Dendritic cell treated with granulocyte-macrophage colony-stimulating factor and Interleukin-4, amounts not matched to agents 40 ng/mL and 50 ng/mL, for 4 days (primary cell): Measurements from ENCODE around the gene LRCOL1.

Source experiments
- H3K27ac Mint-ChIP-seq: one replicate; pipeline ENCODE4 v1.8.0; 2022; ENCODE audit warnings: mild to moderate bottlenecking, mixed read lengths
- H3K27me3 Mint-ChIP-seq: one replicate; pipeline ENCODE4 v1.8.0; 2022; ENCODE audit warnings: mild to moderate bottlenecking, mixed read lengths
- H3K36me3 Mint-ChIP-seq: one replicate; pipeline ENCODE4 v1.8.0; 2022; ENCODE audit warnings: low read depth, mixed read lengths
- H3K4me1 Mint-ChIP-seq: one replicate; pipeline ENCODE4 v1.8.0; 2022; ENCODE audit warnings: low read depth, mixed read lengths
- H3K4me3 Mint-ChIP-seq: one replicate; pipeline ENCODE4 v1.8.0; 2022; ENCODE audit warnings: mild to moderate bottlenecking, moderate library complexity, mixed read lengths
- H3K9me3 Mint-ChIP-seq: one replicate; pipeline ENCODE4 v1.8.0; 2022; ENCODE audit warnings: mixed read lengths
- intact Hi-C: fragments of 100-400 bp; cut with micrococcal nuclease; formaldehyde crosslinking; loops from one replicate; pipeline ENCODE4 v1.15.0; 2022

The LRCOL1 gene

DNA sequence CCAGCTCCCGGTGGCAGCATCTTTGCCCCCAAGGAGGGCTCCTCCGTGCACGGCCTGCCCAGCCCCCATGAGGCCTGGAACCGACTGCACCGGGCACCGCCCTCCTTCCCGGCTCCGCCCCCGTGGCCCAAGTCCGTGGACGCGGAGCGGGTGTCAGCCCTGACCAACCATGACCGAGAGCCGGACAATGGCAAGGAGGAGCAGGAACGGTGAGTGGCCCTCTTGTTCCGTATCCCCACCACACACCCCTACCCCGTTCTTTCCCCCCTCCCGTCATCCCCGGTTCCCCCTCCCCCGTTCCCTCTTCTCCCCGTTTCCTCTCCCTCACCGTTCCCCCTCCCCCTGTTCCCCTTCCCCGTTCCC, 28.3 kb downstream of the LRCOL1 start:
- no peaks in the 10 kb centered on the region for H3K9me3 Mint-ChIP-seq
- peaks cover 3% of the 10 kb centered on the region for H3K27me3 Mint-ChIP-seq
- no peaks in the 10 kb centered on the region for H3K4me1 Mint-ChIP-seq
- no peak overlapping the region for H3K27ac Mint-ChIP-seq
- H3K36me3 Mint-ChIP-seq = peaks cover 77% of the 10 kb centered on the region
- no peak overlapping the region for H3K4me3 Mint-ChIP-seq
- intact Hi-C loops = no loop called here

DNA sequence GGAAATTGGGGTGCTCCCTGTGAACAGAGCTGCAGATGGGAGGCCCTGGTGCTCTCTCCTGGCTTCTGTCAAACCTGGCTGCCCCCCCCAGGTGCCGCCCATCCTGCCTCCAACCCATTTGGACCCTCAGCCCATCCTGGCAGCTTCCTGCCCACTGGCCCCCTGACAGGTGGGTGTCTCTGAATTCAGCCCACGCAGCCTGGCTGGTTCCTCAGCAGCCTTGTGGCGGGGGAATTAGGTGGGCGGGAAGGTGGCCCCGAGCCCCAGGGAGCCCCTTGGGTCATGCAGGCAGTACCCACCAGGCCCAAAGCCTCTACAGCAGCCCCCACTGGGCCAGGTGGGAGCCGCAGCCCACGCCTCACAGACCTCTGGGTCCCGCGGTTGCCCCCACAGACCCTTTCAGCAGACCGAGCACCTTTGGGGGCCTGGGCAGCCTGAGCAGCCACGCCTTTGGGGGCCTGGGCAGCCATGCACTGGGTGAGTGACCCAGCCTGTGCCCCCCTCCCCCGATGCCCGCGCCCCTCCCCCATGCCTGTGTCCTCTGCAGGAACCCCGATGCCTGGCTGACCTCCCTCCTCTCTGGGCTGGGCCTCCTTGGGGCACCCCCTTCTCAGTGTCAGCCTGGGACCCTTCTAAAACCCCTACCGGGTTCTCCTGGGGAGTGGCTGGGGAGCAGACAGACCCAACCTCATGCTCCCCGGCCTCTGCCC, 28.9 kb downstream of the LRCOL1 start:
- Mint-ChIP-seq H3K27me3 (peaks cover under 1% of the 10 kb centered on the region), H3K9me3 (no peaks in the 10 kb centered on the region), H3K27ac (no peak overlapping the region), H3K4me3 (no peak overlapping the region), H3K36me3 (peaks cover 82% of the 10 kb centered on the region), H3K4me1 (no peaks in the 10 kb centered on the region)
- intact Hi-C loops = no loop called here

GRCh38 chr12:132580701-132581292, 29.6 kb downstream of the LRCOL1 start:
- Mint-ChIP-seq H3K27me3 (no peaks in the 10 kb centered on the region), H3K4me1 (no peaks in the 10 kb centered on the region), H3K27ac (no peak overlapping the region), H3K9me3 (no peaks in the 10 kb centered on the region), H3K4me3 (no peak overlapping the region), H3K36me3 (peaks cover 89% of the 10 kb centered on the region)
- intact Hi-C loops = no loop called here

DNA sequence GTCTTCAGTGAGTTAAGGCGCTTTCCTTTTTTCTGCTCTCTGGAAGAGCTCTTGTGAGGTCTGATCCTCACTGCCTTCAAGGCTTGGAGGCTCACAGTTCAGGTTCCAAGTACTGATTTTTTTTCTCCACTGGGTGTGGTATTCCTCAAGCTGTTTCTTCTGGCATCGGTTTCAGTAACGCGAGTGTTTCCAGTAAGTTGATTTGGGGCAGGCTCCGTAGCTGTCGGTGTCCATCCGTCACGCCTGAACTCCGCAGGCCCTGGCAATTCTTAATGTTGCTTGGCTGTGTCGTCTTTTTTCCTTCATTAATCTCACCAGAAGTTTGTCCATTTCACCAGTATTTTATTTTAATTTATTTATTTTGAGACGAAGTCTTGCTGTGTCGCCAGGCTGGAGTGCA, 30.6 kb downstream of the LRCOL1 start:
- Mint-ChIP-seq H3K27ac (no peak overlapping the region), H3K4me1 (no peaks in the 10 kb centered on the region), H3K36me3 (peaks cover 96% of the 10 kb centered on the region), H3K27me3 (no peaks in the 10 kb centered on the region), H3K9me3 (no peaks in the 10 kb centered on the region), H3K4me3 (no peak overlapping the region)
- intact Hi-C loops = no loop called here

GRCh38 chr12:132578826-132579225, 31.6 kb downstream of the LRCOL1 start:
- Mint-ChIP-seq H3K27ac (no peak overlapping the region), H3K27me3 (no peaks in the 10 kb centered on the region), H3K4me3 (no peak overlapping the region), H3K9me3 (no peaks in the 10 kb centered on the region), H3K4me1 (no peaks in the 10 kb centered on the region), H3K36me3 (peaks cover 96% of the 10 kb centered on the region)
- intact Hi-C loops = no loop called here

- H3K4me3 Mint-ChIP-seq = no peak overlapping the region
- intact Hi-C loops = no loop called here
- no peaks in the 10 kb centered on the region for H3K9me3 Mint-ChIP-seq
- H3K27ac Mint-ChIP-seq = no peak overlapping the region
- no peaks in the 10 kb centered on the region for H3K27me3 Mint-ChIP-seq
- H3K36me3 Mint-ChIP-seq = peaks cover 98% of the 10 kb centered on the region
- no peaks in the 10 kb centered on the region for H3K4me1 Mint-ChIP-seq
Measured at GRCh38 chr12:132578118-132578517, 32.3 kb downstream of the LRCOL1 start.

GRCh38 chr12:132577191-132577920, 33.0 kb downstream of the LRCOL1 start:
- Mint-ChIP-seq H3K9me3 (no peaks in the 10 kb centered on the region), H3K4me3 (no peak overlapping the region), H3K27ac (no peak overlapping the region), H3K4me1 (no peaks in the 10 kb centered on the region), H3K36me3 (peaks cover 100% of the 10 kb centered on the region), H3K27me3 (no peaks in the 10 kb centered on the region)
- intact Hi-C loops = no loop called here

DNA sequence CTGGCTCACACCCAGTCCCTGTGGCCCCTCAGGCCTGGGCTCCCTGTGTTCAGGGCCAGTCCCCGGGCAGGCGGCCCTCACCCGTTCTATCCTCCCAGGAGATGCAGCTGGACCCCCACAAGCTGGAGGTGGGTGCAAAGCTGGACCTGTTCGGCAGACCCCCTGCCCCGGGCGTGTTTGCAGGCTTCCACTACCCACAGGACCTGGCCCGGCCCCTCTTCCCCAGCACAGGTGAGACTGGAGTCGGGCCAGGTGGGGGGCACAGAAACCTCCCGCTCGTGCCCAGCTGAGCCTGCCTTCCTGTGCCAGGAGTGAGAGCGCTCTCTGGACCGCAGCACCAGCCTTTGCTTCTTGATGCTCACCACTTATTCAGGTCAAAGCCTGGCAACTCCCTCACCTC, 33.7 kb downstream of the LRCOL1 start:
- intact Hi-C loops = no loop called here
- Mint-ChIP-seq H3K4me1 (no peaks in the 10 kb centered on the region), H3K27ac (no peak overlapping the region), H3K4me3 (no peak overlapping the region), H3K9me3 (no peaks in the 10 kb centered on the region), H3K27me3 (no peaks in the 10 kb centered on the region), H3K36me3 (peaks cover 100% of the 10 kb centered on the region)

DNA sequence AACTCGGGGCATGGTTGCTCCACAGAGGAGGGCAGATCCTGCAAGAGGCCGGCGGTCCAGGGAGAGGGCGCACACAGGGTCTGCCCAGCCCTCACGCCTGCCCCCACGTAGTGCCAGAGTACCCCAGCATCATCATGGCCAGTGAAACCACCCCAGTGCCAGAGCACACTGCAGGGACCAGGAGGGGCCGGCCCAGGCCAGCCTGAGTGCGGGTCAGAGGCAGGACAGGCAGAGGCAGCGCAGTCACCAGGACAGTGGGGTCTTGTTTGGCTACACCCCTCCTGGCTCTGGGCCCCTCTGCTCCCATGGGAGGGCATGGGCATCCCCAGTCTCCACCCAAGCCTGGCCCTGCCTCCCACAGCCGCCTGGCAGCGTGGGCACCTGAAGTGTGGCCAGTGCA, 34.7 kb downstream of the LRCOL1 start:
- no peak overlapping the region for H3K27ac Mint-ChIP-seq
- intact Hi-C loops = no loop called here
- H3K27me3 Mint-ChIP-seq = no peaks in the 10 kb centered on the region
- H3K36me3 Mint-ChIP-seq = peaks cover 100% of the 10 kb centered on the region
- H3K9me3 Mint-ChIP-seq = no peaks in the 10 kb centered on the region
- H3K4me3 Mint-ChIP-seq = no peak overlapping the region
- H3K4me1 Mint-ChIP-seq = no peaks in the 10 kb centered on the region

DNA sequence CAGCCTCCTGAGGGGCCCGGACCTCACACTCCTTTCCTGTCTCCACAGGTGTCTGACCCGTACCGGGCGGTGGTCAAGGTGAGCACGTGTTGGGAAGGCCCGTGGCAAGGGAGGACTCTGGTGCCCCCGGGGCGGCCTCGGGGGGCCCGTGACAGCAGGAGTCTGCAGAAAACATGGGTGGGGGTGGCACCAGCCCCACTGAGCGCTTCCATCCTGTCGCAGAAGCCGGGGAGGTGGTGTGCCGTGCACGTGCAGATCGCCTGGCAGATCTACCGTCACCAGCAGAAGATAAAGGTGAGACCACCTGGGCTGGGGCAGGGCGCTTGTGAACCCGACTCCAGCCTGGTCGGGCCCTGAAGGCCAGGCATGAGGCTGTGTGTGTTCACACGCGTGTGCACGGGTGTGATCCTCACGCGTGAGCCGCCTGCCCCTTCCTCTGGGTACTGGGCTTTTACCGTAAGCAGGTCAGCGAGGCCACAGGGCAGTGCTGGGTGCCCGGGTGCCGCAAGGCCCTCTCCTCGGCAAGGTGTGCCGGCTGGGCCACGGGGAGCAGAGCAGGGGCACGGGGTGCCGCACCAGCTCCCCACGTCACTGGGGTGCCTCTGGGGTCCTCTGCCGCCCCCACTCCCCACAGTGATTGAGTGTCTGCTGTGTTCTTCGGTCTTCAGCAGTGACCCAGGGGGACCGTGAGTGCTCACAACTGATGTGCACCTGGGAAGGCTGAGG, 35.9 kb downstream of the LRCOL1 start:
- H3K9me3 Mint-ChIP-seq = no peaks in the 10 kb centered on the region
- no peak overlapping the region for H3K4me3 Mint-ChIP-seq
- H3K4me1 Mint-ChIP-seq = no peaks in the 10 kb centered on the region
- H3K27me3 Mint-ChIP-seq = no peaks in the 10 kb centered on the region
- H3K27ac Mint-ChIP-seq = no peak overlapping the region
- peaks cover 98% of the 10 kb centered on the region for H3K36me3 Mint-ChIP-seq
- intact Hi-C loops = no loop called here

DNA sequence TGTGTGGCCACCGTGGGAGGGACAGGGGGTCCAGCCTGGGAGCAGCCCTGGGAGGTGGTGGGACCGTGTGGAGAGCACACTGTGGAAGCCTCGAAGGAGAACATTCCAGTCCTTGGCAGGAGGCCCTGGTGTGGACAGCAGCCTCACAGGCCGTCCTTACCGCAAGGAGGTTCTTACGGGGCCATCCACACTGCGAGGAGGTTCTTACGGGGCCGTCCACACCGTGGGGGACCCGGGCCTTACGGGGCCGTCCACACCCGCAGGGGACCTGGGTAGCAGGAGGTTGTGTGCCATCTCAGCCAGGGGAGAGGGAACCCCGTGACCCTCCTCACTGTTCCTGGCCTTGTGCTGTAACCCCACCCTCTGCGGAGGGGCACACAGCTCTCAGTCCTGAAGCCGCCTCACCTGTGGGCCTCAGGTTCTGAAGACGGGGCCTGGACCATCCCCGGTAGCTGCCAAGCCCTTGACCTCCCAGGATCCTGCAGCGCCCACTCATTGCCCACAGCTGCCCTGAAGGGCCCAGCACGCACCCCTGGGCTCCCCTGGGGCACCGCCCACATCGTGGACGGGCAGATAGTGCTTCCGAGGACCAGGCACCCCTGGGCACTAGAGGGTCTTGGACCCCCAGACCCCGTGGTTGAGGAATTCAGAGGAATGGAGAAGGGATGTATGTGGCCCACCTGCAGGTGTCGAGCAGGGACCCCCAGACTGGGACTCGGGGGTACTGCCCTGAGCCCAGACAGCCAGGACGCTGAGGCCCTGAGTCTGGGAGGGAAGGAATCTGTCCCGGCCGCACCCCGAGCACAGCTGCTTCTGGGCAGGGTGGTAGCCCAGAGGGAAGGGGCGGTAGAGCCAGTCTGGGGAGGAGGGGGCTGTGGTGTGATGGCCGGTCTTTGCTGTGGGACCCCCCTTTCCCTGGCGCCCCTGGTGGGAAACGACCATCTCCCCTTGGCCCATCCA, 37.3 kb downstream of the LRCOL1 start:
- Mint-ChIP-seq H3K36me3 (peaks cover 98% of the 10 kb centered on the region), H3K4me1 (no peaks in the 10 kb centered on the region), H3K9me3 (no peaks in the 10 kb centered on the region), H3K27ac (no peak overlapping the region), H3K27me3 (no peaks in the 10 kb centered on the region), H3K4me3 (no peak overlapping the region)
- intact Hi-C loops = no loop called here

DNA sequence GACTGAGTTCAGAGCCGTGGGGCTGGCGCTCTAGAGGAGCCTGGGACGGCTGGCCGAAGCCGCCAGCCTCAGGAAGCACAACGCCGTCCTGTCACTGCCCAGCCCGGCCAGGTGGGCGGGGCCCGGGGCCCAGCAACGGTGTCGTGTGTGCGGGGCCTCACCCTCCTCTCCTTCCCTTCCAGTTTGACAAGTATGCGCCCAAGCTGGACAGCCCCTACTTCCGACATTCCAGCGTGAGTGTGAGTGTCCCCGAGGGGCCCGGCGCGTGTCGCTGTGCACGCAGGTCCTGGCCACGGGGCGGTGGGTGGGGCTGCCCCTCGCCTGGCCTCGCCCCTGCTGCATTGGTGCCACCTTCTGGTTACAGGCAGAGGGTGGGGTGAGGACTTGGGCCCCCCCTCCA, 38.3 kb downstream of the LRCOL1 start:
- Mint-ChIP-seq H3K27ac (no peak overlapping the region), H3K36me3 (peaks cover 98% of the 10 kb centered on the region), H3K4me1 (no peaks in the 10 kb centered on the region), H3K9me3 (no peaks in the 10 kb centered on the region), H3K27me3 (no peaks in the 10 kb centered on the region), H3K4me3 (no peak overlapping the region)
- intact Hi-C loops = no loop called here

GRCh38 chr12:132571598-132571997, 38.8 kb downstream of the LRCOL1 start:
- Mint-ChIP-seq H3K27me3 (no peaks in the 10 kb centered on the region), H3K9me3 (no peaks in the 10 kb centered on the region), H3K4me3 (no peak overlapping the region), H3K27ac (no peak overlapping the region), H3K4me1 (no peaks in the 10 kb centered on the region), H3K36me3 (peaks cover 98% of the 10 kb centered on the region)
- intact Hi-C loops = no loop called here
